Measurements from ENCODE around the gene LARGE1. TPM values are rescaled to one million over a fixed set of nuclear protein-coding genes. Genes with fewer than 3 reads are reported as not detected.

Gene LARGE1
- total and polyA plus RNA-seq, 2 of the 13 experiments (the other 11 are each of a cell fraction or from before 2014, with no cell fraction given): 8.4 to 11.0 TPM

DNA sequence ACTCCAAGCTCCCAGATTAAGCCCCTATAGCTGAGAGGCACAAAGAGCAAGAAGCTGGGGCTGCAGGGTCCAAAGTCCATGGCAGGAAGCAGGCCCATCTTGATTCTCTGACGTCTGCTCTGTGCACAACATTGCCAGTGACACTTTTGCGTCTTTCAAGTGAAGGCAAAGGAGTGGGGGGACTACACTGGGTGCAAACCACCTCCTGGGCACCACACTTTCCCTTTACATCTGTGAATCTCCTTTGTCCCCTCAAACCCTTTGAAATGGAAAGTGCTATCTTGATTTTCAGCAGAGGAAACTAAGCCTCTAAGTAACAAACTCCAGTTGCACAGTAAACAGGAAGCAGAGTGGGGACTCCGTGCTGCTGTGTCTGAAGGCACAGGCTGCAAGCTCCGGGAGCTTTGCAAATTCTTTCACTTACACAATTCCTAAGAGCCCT lies 428.0 kb downstream of the LARGE1 start (continued):
- TF ChIP-seq, protein P1, sequence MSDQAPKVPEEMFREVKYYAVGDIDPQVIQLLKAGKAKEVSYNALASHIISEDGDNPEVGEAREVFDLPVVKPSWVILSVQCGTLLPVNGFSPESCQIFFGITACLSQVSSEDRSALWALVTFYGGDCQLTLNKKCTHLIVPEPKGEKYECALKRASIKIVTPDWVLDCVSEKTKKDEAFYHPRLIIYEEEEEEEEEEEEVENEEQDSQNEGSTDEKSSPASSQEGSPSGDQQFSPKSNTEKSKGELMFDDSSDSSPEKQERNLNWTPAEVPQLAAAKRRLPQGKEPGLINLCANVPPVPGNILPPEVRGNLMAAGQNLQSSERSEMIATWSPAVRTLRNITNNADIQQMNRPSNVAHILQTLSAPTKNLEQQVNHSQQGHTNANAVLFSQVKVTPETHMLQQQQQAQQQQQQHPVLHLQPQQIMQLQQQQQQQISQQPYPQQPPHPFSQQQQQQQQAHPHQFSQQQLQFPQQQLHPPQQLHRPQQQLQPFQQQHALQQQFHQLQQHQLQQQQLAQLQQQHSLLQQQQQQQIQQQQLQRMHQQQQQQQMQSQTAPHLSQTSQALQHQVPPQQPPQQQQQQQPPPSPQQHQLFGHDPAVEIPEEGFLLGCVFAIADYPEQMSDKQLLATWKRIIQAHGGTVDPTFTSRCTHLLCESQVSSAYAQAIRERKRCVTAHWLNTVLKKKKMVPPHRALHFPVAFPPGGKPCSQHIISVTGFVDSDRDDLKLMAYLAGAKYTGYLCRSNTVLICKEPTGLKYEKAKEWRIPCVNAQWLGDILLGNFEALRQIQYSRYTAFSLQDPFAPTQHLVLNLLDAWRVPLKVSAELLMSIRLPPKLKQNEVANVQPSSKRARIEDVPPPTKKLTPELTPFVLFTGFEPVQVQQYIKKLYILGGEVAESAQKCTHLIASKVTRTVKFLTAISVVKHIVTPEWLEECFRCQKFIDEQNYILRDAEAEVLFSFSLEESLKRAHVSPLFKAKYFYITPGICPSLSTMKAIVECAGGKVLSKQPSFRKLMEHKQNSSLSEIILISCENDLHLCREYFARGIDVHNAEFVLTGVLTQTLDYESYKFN (CRISPR knock-in tag; conservative IDR thresholded peaks at IDR 0.05): peak; percentile 36; the same call in 1 of the 2 replicates
- no peak for TF ChIP-seq PITX1 (CRISPR knock-in tag; IDR thresholded peaks at IDR 0.05)
- TF ChIP-seq KLF15 (CRISPR knock-in tag; IDR thresholded peaks at IDR 0.05; ENCODE audit: borderline replicate concordance): no peak
- TF ChIP-seq ZFY (CRISPR knock-in tag; IDR thresholded peaks at IDR 0.05): peak; percentile 34; the same call in 1 of the 2 replicates
- TF ChIP-seq KLF12 (CRISPR knock-in tag; IDR thresholded peaks at IDR 0.05; ENCODE audit: borderline replicate concordance): no peak
- TF ChIP-seq ZNF691 (CRISPR knock-in tag; IDR thresholded peaks at IDR 0.05; ENCODE audit: borderline replicate concordance, low read depth): no peak
- no peak for TF ChIP-seq REPIN1 (CRISPR knock-in tag; IDR thresholded peaks at IDR 0.05; ENCODE audit: borderline replicate concordance, low read depth)
- no peak for TF ChIP-seq RBM39 (IDR thresholded peaks at IDR 0.05; ENCODE audit: low read depth, low read length, poor library complexity, severe bottlenecking)
- TF ChIP-seq POGZ (CRISPR knock-in tag; IDR thresholded peaks at IDR 0.05): no peak
- no peak for TF ChIP-seq EED (CRISPR knock-in tag; IDR thresholded peaks at IDR 0.05)
- TF ChIP-seq SPEN (CRISPR knock-in tag; IDR thresholded peaks at IDR 0.05; ENCODE audit: low read depth): no peak
- no peak for TF ChIP-seq PHF20 (CRISPR knock-in tag; IDR thresholded peaks at IDR 0.05)
- no peak for TF ChIP-seq ADNP (CRISPR knock-in tag; IDR thresholded peaks at IDR 0.05)
- TF ChIP-seq SMAD3 (CRISPR knock-in tag; IDR thresholded peaks at IDR 0.05): no peak
- no peak for TF ChIP-seq KLF11 (CRISPR knock-in tag; IDR thresholded peaks at IDR 0.05)
- no peak for TF ChIP-seq XRCC5 (optimal IDR thresholded peaks at IDR 0.05; ENCODE audit: low read length)
- no peak for TF ChIP-seq ZNF589 (CRISPR knock-in tag; conservative IDR thresholded peaks at IDR 0.05)
- peak in 1 of 2 experiments; percentile 5; a peak in 1 of 4 replicates for TF ChIP-seq EP300 (IDR thresholded peaks at IDR 0.05; ENCODE audit: low read depth in 2 of 2, low read length in 2 of 2)
- TF ChIP-seq EP300 (CRISPR knock-in tag; IDR thresholded peaks at IDR 0.05; ENCODE audit: borderline replicate concordance): no peak
- TF ChIP-seq KLF16 (CRISPR knock-in tag; IDR thresholded peaks at IDR 0.05): no peak
- no peak for TF ChIP-seq CEBPB (IDR thresholded peaks at IDR 0.05; ENCODE audit: borderline replicate concordance, low read depth, low read length)
- TF ChIP-seq ZBTB8A (CRISPR knock-in tag; IDR thresholded peaks at IDR 0.05; ENCODE audit: borderline replicate concordance, low read depth): no peak
- TF ChIP-seq TGIF2 (CRISPR knock-in tag; IDR thresholded peaks at IDR 0.05): no peak
- TF ChIP-seq FOXA3 (CRISPR knock-in tag; IDR thresholded peaks at IDR 0.05): no peak
- no peak for TF ChIP-seq ZNF232 (CRISPR knock-in tag; IDR thresholded peaks at IDR 0.05; ENCODE audit: borderline replicate concordance)
